Prostate gland (tissue), 2 donors: ENCODE results near the gene SAMD10.

ENCODE experiments used
- CTCF ChIP-seq, 4 experiments: fragments of 200-600 bp in 2 of 4; fragments of 450-650 bp in 2 of 4; sonication (generic) in 2 of 4; IDR thresholded peaks; 1 replicate in 3 of 4; 2 replicates in 1 of 4; pipeline ENCODE4 v1.5.1; 2016 to 2019; ENCODE audit warnings: antibody characterized with exemption in 4 of 4, mild to moderate bottlenecking in 2 of 4, moderate library complexity in 2 of 4
- POLR2A ChIP-seq: fragments of 450-650 bp; IDR thresholded peaks from one replicate; pipeline ENCODE4 v1.6.1; 2016; ENCODE audit warnings: antibody characterized with exemption, mild to moderate bottlenecking
- POLR2AphosphoS5 ChIP-seq: sonication (generic); formaldehyde crosslinking; IDR thresholded peaks from one replicate; pipeline ENCODE4 v1.6.1; 2017; ENCODE audit warnings: antibody characterized with exemption

- TF ChIP-seq POLR2A (no peak), CTCF (IDR thresholded peaks at IDR 0.05) (no peak), POLR2AphosphoS5 (no peak)
These were observed 47.7 kb downstream of the SAMD10 start for GRCh38 chr20:63931735-63932134.
